ENCODE data around the gene PRKACB.

PRKACB gene

GRCh38 chr1:84190455-84190854 is 46.4 kb downstream of the PRKACB start:
- no peak for TF ChIP-seq CTCF (conservative IDR thresholded peaks at IDR 0.05; ENCODE audit: low read depth, low read length)

DNA sequence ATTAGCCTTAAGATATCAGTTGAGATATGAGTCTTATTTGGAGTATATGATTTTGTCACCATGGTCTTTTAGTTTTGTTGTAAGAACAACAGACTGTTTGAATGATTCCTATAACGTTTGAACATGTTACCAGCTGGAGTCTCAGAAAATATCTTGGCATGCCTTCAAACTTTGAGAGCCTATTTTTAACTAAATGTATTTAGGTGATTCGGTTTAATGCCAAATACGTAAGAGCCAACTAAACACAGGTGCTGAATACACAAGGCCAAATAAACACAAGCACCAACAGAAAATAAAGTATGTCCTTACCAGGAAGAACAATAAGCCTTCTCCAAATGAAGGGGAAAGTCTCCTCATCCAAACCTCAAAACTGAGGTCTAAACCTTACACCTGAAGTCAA is 48.6 kb downstream of the PRKACB start:
- no peak overlapping the region for H3K4me3 ChIP-seq (ENCODE audit: low read length)
- no peak for TF ChIP-seq CTCF (conservative IDR thresholded peaks at IDR 0.05; ENCODE audit: low read depth, low read length)
- DNase-seq (ENCODE audit: low read depth), result no peak

More at GRCh38 chr1:84190455-84190854, 46.4 kb downstream of the PRKACB start:
- no peak overlapping the region for H3K4me3 ChIP-seq (ENCODE audit: low read length)
- DNase-seq (ENCODE audit: low read depth), result no peak

GRCh38 chr1:84198832-84199231 is 54.8 kb downstream of the PRKACB start:
- H3K4me3 ChIP-seq (ENCODE audit: low read length), result no peak overlapping the region
- DNase-seq (ENCODE audit: low read depth), result no peak
- no peak for TF ChIP-seq CTCF (conservative IDR thresholded peaks at IDR 0.05; ENCODE audit: low read depth, low read length)

DNA sequence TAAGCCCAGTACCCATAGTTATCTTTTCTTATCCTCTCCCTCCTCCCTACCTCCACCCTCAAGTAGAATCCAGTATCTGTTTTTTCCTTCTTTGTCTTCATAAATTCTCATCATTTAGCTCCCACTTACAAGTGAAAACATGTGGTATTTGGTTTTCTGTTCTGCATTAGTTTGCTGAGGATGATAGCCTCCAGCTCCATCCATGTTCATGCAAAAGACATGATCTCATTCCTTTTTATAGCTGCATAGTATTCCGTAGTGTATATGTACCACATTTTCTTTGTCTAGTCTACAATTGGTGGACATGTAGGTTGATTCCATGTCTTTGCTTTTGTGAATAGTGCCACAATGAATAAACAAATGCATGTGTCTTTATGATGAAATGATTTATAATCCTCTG is 55.2 kb downstream of the PRKACB start:
- H3K4me3 ChIP-seq (ENCODE audit: low read length), result no peak overlapping the region
- DNase-seq (ENCODE audit: low read depth), result no peak
- TF ChIP-seq CTCF (conservative IDR thresholded peaks at IDR 0.05; ENCODE audit: low read depth, low read length), result no peak

- TF ChIP-seq CTCF (conservative IDR thresholded peaks at IDR 0.05; ENCODE audit: low read depth, low read length), result no peak
- no peak for DNase-seq (ENCODE audit: low read depth)
- H3K4me3 ChIP-seq (ENCODE audit: low read length), result no peak overlapping the region
Observed at GRCh38 chr1:84202126-84202525, 58.1 kb downstream of the PRKACB start.

DNA sequence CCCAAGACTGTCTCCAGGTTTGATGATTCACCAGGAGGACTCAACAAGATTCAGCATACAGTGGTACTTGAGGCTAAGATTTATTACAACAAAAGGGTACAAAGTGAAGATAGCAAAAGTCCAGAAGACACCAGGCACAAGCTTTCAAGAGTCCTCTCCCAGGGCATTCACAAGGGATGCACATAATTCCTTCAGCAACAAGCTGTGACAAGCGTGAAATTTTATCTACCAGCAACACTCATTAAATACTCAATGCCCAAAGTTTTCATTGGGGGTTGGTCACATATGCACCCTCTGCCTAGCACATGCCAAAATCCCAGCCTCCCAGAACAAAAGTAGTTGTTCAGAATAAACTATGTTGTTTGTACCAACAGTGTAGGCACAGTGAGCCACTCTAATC is 62.3 kb downstream of the PRKACB start:
- H3K4me3 ChIP-seq (ENCODE audit: low read length), result no peak overlapping the region
- no peak for DNase-seq (ENCODE audit: low read depth)
- no peak for TF ChIP-seq CTCF (conservative IDR thresholded peaks at IDR 0.05; ENCODE audit: low read depth, low read length)

DNA sequence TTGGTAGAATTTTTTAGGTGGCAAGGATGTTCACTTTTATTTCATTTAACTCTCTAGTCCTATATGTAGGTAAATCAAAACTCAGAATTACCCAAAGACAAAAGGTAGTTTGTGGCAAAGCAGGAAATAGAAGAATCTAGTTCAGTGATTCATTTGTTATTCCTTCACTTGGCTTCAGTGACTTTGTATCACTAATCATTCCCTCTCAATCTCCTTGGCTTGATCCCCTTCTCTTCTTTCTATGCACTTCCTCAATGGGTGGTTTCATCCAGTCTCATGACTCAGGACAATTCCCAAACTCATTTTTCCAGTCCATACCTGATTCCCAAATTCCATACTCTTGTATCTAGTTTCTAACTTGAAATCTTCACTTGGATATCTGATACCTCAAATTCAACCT is 64.9 kb downstream of the PRKACB start:
- no peak overlapping the region for H3K4me3 ChIP-seq (ENCODE audit: low read length)
- DNase-seq (ENCODE audit: low read depth), result no peak
- TF ChIP-seq CTCF (conservative IDR thresholded peaks at IDR 0.05; ENCODE audit: low read depth, low read length), result no peak
